NCI-H345 treated with DMSO at 0.1 percent for 48 hours (cell line): Measurements from ENCODE around the gene KRTAP20-2.

Experiments
- DNase-seq: peaks from one replicate; lab custom pipeline; 2025; ENCODE audit not compliant: unreplicated experiment; lab: John Stamatoyannopoulos, UW

The KRTAP20-2 gene

DNA sequence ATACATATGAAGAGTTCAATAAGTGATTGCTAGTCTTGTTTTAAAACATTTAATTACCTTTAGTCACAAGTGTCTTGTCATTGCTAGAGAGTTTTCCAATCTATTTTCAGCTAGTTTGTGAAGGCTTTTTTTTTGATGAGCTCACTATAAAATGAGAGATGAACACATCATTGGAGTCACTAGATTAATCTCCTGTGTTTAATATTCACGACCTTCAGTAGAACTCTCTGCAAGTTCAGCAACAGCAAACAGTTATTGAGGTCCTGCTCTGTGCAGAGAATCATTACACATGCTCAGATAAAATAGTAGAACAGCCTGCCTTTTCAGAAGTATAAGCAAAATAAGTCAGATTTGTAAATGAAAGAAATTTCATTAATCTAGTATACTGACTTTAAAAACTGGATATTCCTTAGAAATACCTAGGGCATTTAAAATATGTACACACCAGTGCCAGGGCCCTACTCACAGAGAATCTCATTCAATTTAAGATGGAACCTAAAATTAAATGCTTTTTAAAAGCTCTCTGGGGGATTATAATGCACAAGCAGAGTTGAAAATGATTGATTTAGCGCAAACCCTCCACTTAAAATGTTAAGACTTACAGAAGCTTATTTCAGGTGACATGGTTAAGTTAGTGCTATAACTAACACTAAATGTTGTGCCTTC, 38.1 kb downstream of the KRTAP20-2 start:
- no peak for DNase-seq

DNA sequence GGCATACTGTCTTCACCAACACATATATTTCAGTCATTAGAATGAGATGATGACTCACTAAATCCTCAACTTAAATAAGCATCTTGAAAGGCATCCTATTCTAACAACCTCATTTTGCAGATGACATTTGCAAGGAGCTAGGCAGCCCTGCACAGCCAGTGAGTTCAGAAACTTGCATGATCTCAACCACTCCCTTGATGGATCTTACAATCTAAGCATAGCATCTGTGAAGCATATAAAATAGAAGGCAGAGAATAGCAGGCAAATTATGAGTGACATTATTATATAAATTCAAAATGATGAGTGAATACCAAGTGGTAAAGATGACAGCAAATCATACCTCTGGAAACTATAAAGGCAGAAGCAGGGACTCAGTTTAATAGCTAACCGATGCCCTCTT, 39.3 kb downstream of the KRTAP20-2 start:
- no peak for DNase-seq

DNA sequence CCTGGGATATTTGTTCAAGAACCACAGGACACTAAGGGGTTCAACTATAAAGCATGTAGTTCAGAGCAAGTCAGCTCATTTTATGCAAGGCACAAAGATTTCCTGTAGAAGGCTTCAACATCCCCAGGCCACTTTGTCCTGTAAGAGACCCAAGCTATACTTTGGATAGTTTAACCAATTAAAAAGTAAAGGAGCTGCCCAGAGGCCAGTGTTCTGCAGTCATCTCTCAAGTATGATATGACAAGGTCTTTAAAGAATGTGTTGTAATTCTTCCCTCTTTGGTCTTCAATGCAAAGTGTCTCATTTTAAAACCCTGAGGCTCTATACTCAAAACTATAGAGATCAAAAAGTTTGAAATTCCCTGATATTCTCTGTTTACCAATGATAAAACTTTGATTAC, 41.7 kb downstream of the KRTAP20-2 start:
- DNase-seq: no peak

DNA sequence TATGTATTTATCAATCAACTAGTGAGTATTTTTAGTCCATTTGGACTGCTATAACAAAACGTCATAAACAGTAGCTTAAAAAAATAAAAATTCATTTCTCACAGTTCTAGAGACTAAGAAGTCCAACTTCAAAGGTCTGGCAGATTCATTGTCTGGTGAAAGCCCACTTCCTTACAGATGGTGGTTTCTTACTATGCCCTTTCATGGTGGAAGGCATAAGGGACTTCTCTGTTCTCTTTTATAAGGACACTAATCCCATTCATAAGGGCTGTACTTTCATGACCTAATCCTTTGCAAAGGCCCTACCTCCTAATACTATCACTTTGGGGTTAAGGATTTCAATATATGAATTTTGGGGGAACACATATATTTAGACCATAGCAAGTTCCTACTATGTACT, 45.6 kb downstream of the KRTAP20-2 start:
- no peak for DNase-seq

DNA sequence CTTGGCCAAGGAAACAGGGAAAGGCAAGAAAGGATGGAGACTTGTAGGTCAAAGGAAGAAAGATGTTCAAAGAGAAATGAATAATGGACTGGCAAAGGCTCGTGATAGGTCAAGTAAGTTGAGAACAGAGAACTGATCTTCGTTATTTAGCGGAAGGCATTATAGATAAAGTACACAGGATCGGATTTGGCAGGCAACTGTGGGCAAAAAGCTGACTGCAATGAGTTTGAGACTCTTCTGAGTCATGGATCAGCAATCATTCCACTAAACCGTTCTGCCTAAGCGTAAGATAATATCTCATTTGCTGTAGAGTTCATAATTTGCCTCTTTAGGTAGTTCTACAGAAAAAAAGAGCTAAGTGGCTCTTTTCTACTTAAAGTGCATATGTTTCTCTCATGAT, 49.5 kb downstream of the KRTAP20-2 start:
- no peak for DNase-seq
